ENCODE measurements around the gene YAE1. TPM values are rescaled to one million over a fixed set of nuclear protein-coding genes. Genes with fewer than 3 reads are reported as not detected.

The YAE1 gene
- total and polyA plus RNA-seq, 2 experiments from 2014 or later = 30.5 to 107 TPM

- Histone ChIP-seq H3K4me3 (peak overlapping the region; percentile 51), H3K27ac (ENCODE audit: low read depth) (no peak overlapping the region), H3K9me2 (ENCODE audit: insufficient read depth) (0 out of 2 replicates have a peak, but pooled peaks cover 3% of the 10 kb centered on the region), H4K20me1 (replicated peaks; ENCODE audit: insufficient read depth) (no peaks in the 10 kb centered on the region), H2AFZ (peak overlapping the region; percentile 100), H3K36me3 (ENCODE audit: insufficient read depth) (no peaks in the 10 kb centered on the region), H3K4me1 (ENCODE audit: insufficient read depth) (no peaks in the 10 kb centered on the region; the same call in none of the 2 replicates), H3F3A (replicated peaks; ENCODE audit: low read depth) (no peaks in the 10 kb centered on the region), H3K79me2 (replicated peaks; ENCODE audit: insufficient read depth) (no peaks in the 10 kb centered on the region), H3K4me2 (peak overlapping the region; percentile 73), H3K27me3 (ENCODE audit: insufficient read depth) (peaks cover 18% of the 10 kb centered on the region)
- ATAC-seq (peak; percentile 27), DNase-seq (ENCODE audit: low spot score) (no peak)
- Mint-ChIP-seq H3K36me3 (ENCODE audit: low read depth) (no peaks in the 10 kb centered on the region), H3K27me3 (ENCODE audit: insufficient read depth, low read depth, poor library complexity) (peaks cover 6% of the 10 kb centered on the region), H3K4me1 (peaks cover 14% of the 10 kb centered on the region; the same call in 2 of the 3 replicates), H3K4me3 (peak overlapping the region; percentile 64), H3K27ac (no peak overlapping the region), H3K9me3 (no peaks in the 10 kb centered on the region)
- TF ChIP-seq CREB1 (CRISPR knock-in tag; IDR thresholded peaks at IDR 0.05; ENCODE audit: low read depth) (no peak), EZH2phosphoT487 (IDR thresholded peaks at IDR 0.05; ENCODE audit: unreplicated experiment) (no peak), ETS1 (IDR thresholded peaks at IDR 0.05) (no peak), JUNB (IDR thresholded peaks at IDR 0.05; ENCODE audit: unreplicated experiment) (no peak), ZNF462 (CRISPR knock-in tag; IDR thresholded peaks at IDR 0.05) (no peak), ZNF114 (CRISPR knock-in tag; IDR thresholded peaks at IDR 0.05) (no peak), CTCF (conservative IDR thresholded peaks at IDR 0.05; ENCODE audit: low read depth in 2 of 2) (0 out of 4 replicates have a peak, but pooled peaks of 1 of the 2 experiments have one; percentile 6)
Measured at GRCh38 chr7:39609935-39610263, 43.7 kb downstream of the YAE1 start.

Data from GM23338 (cell line).